Body of pancreas (tissue), 4 donors: ENCODE data around the gene ST6GAL1.
"Not testable (repeated sequence)": the region's sequence is repeated elsewhere in the genome, so short reads cannot be mapped to it uniquely, and the experiment has no call there.

Experiments
- POLR2A ChIP-seq, 3 donors: fragments of 450-650 bp; IDR thresholded peaks; one replicate each; pipeline ENCODE4 v1.6.1; 2016; ENCODE audit warnings: antibody characterized with exemption in 3 of 3, mild to moderate bottlenecking in 2 of 3
- TF ChIP-seq, protein P1 (sequence below), 7 experiments: fragments of 450-650 bp in 4 of 7; fragments of 200-600 bp in 3 of 7; sonication (generic) in 3 of 7; IDR thresholded peaks; one replicate each; pipeline ENCODE4 v1.5.1; 2016 to 2019; ENCODE audit warnings: antibody characterized with exemption in 7 of 7

- TF ChIP-seq, protein P1, sequence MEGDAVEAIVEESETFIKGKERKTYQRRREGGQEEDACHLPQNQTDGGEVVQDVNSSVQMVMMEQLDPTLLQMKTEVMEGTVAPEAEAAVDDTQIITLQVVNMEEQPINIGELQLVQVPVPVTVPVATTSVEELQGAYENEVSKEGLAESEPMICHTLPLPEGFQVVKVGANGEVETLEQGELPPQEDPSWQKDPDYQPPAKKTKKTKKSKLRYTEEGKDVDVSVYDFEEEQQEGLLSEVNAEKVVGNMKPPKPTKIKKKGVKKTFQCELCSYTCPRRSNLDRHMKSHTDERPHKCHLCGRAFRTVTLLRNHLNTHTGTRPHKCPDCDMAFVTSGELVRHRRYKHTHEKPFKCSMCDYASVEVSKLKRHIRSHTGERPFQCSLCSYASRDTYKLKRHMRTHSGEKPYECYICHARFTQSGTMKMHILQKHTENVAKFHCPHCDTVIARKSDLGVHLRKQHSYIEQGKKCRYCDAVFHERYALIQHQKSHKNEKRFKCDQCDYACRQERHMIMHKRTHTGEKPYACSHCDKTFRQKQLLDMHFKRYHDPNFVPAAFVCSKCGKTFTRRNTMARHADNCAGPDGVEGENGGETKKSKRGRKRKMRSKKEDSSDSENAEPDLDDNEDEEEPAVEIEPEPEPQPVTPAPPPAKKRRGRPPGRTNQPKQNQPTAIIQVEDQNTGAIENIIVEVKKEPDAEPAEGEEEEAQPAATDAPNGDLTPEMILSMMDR (IDR thresholded peaks at IDR 0.05): not testable (repeated sequence)
- not testable (repeated sequence) for TF ChIP-seq POLR2A (IDR thresholded peaks at IDR 0.05)
These were observed 61.8 kb downstream of the ST6GAL1 start for GRCh38 chr3:186992096-186992495.
